Brain microvascular endothelial cell (primary cell): ENCODE results near the gene ZNF614.
"Not testable (repeated sequence)": the region's sequence is repeated elsewhere in the genome, so short reads cannot be mapped to it uniquely, and the experiment has no call there.

Experiments used
- DNase-seq: peaks from one replicate; pipeline ENCODE4 v3.0.0-alpha.2; 2020
- H3K27ac ChIP-seq: fragments of 250-450 bp; sonication (Bioruptor Pico); 2 replicates; pipeline ENCODE4 v1.5.1; 2020; ENCODE audit warnings: mild to moderate bottlenecking, moderate library complexity
- H3K27me3 ChIP-seq: fragments of 250-450 bp; sonication (Bioruptor Pico); replicated peaks from 2 replicates; pipeline ENCODE4 v1.5.1; 2020; ENCODE audit warnings: mild to moderate bottlenecking
- H3K36me3 ChIP-seq: fragments of 250-450 bp; sonication (Bioruptor Pico); replicated peaks from 2 replicates; pipeline ENCODE4 v1.5.1; 2020; ENCODE audit warnings: mild to moderate bottlenecking
- H3K4me3 ChIP-seq: 2 replicates; pipeline ENCODE4 v1.5.1; 2011; ENCODE audit warnings: low read depth, mild to moderate bottlenecking, control low read depth, low read length, moderate library complexity
- CTCF ChIP-seq: IDR thresholded peaks from 2 replicates; pipeline ENCODE4 v1.5.1; 2011; ENCODE audit warnings: low read depth, mild to moderate bottlenecking, moderate library complexity, low read length, control low read depth, inconsistent platforms; ENCODE audit errors: missing control alignments
- in situ Hi-C: cut with HindIII; loops from 2 replicates; pipeline ENCODE4 v1.10.0; 2017; ENCODE audit warnings: low sequenced_read_pairs, low pct_ligation_motif_present

The ZNF614 gene

GRCh38 chr19:51994048-51994644 is 34.0 kb downstream of the ZNF614 start:
- DNase-seq, result no peak
- Histone ChIP-seq H3K36me3 (peaks cover 23% of the 10 kb centered on the region), H3K4me3 (no peak overlapping the region), H3K27ac (no peak overlapping the region), H3K27me3 (no peaks in the 10 kb centered on the region)
- in situ Hi-C loops, result no loop called here
- no peak for TF ChIP-seq CTCF

- no peak for DNase-seq
- H3K4me3 ChIP-seq, result no peak overlapping the region
- no peak overlapping the region for H3K27ac ChIP-seq
- no peaks in the 10 kb centered on the region for H3K27me3 ChIP-seq
- peaks cover 17% of the 10 kb centered on the region for H3K36me3 ChIP-seq
- TF ChIP-seq CTCF, result no peak
- in situ Hi-C loops, result no loop called here
These were observed 34.8 kb downstream of the ZNF614 start for GRCh38 chr19:51993422-51993821.

GRCh38 chr19:51986309-51987291 is 41.6 kb downstream of the ZNF614 start, which contains the start of gene ZNF350:
TSS of gene ZNF350 (minus strand) at chr19:51986840. CDS start at chr19:51974360, 12,480 bp downstream.
- DNase-seq, result peak; percentile 97
- H3K27me3 ChIP-seq, result no peaks in the 10 kb centered on the region
- no peak for TF ChIP-seq CTCF
- peak within 1 kb of the TSS; percentile 70 for H3K27ac ChIP-seq
- H3K4me3 ChIP-seq, result peak within 1 kb of the TSS; percentile 97
- H3K36me3 ChIP-seq, result no peaks in the 10 kb centered on the region
- in situ Hi-C loops, result no loop called here

- no peak overlapping the region for H3K4me3 ChIP-seq
- DNase-seq, result no peak
- TF ChIP-seq CTCF, result no peak
- no peaks in the 10 kb centered on the region for H3K27me3 ChIP-seq
- no peaks in the 10 kb centered on the region for H3K36me3 ChIP-seq
- in situ Hi-C loops, result no loop called here
- H3K27ac ChIP-seq, result no peak overlapping the region
These were observed 44.8 kb downstream of the ZNF614 start for GRCh38 chr19:51983361-51983760.

GRCh38 chr19:51980926-51981325 is 47.3 kb downstream of the ZNF614 start:
- H3K27ac ChIP-seq, H3K36me3 ChIP-seq, DNase-seq, H3K27me3 ChIP-seq, H3K4me3 ChIP-seq, in situ Hi-C loops: not testable (repeated sequence)

GRCh38 chr19:51980116-51980736 is 48.0 kb downstream of the ZNF614 start:
- TF ChIP-seq CTCF, result no peak

More at GRCh38 chr19:51980116-51980736, 48.0 kb downstream of the ZNF614 start:
- Histone ChIP-seq H3K36me3 (no peaks in the 10 kb centered on the region), H3K27me3 (no peaks in the 10 kb centered on the region), H3K27ac (no peak overlapping the region), H3K4me3 (no peak overlapping the region)
- in situ Hi-C loops, result no loop called here
- DNase-seq, result no peak
